ENCODE results near the gene LASP1.

DNA sequence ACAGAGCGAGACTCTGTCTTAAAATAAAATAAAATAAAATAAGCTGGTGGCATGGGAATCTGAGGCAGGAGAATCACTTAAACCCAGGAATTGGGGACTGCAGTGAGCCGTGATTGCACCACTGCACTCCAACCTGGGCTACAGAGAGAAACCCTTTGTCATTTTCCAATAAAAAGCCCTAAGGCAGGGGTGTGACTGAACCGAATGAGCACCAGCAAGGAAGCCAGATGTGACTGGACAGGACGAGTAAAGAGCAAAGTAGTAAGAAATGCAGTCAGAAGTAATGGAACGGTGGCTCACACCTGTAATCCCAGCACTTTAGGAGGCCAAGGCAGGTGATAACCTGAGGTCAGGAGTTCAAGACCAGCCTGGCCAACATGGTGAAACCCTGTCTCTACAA lies 12.6 kb upstream of the LASP1 start:
- TF ChIP-seq, protein P1, sequence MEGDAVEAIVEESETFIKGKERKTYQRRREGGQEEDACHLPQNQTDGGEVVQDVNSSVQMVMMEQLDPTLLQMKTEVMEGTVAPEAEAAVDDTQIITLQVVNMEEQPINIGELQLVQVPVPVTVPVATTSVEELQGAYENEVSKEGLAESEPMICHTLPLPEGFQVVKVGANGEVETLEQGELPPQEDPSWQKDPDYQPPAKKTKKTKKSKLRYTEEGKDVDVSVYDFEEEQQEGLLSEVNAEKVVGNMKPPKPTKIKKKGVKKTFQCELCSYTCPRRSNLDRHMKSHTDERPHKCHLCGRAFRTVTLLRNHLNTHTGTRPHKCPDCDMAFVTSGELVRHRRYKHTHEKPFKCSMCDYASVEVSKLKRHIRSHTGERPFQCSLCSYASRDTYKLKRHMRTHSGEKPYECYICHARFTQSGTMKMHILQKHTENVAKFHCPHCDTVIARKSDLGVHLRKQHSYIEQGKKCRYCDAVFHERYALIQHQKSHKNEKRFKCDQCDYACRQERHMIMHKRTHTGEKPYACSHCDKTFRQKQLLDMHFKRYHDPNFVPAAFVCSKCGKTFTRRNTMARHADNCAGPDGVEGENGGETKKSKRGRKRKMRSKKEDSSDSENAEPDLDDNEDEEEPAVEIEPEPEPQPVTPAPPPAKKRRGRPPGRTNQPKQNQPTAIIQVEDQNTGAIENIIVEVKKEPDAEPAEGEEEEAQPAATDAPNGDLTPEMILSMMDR (IDR thresholded peaks at IDR 0.05): no peak
- TF ChIP-seq EP300 (IDR thresholded peaks at IDR 0.05) (no peak), POLR2A (IDR thresholded peaks at IDR 0.05) (no peak)

All from ovary (tissue), 3 donors.